Neural cell (in vitro differentiated cells): ENCODE measurements around the gene MRPL28. TPM values are rescaled to one million over a fixed set of nuclear protein-coding genes. Genes with fewer than 3 reads are reported as not detected.

Source experiments
- H2AFZ ChIP-seq: fragments of 200-600, 300-800 bp; sonication (generic), shearing (Covaris generic); 2 replicates; pipeline ENCODE4 v1.6.0; 2014; ENCODE audit warnings: low read depth, mild to moderate bottlenecking, antibody characterized with exemption, low read length, moderate library complexity
- H3F3A ChIP-seq: fragments of 200-600 bp; shearing (Covaris generic); 2 replicates; pipeline ENCODE4 v1.6.1; 2016; ENCODE audit warnings: mild to moderate bottlenecking, moderate library complexity, mixed read lengths, antibody characterized with exemption, low read length; ENCODE audit not compliant: insufficient read depth, poor library complexity, severe bottlenecking
- H3K27ac ChIP-seq: fragments of 200-600, 300-800 bp; sonication (generic), shearing (Covaris generic); 2 replicates; pipeline ENCODE4 v1.5.1; 2014; ENCODE audit warnings: mild to moderate bottlenecking, low read length, moderate library complexity
- H3K27me3 ChIP-seq: fragments of 300-800, 200-600 bp; sonication (generic), shearing (Covaris generic); 2 replicates; pipeline ENCODE4 v1.6.0; 2014; ENCODE audit warnings: mild to moderate bottlenecking, low read depth, low read length, moderate library complexity; ENCODE audit not compliant: insufficient read depth
- H3K36me3 ChIP-seq: fragments of 300-800, 200-600 bp; sonication (generic), shearing (Covaris generic); 2 replicates; pipeline ENCODE4 v1.5.1; 2014; ENCODE audit warnings: mild to moderate bottlenecking, antibody characterized with exemption, low read length, moderate library complexity; ENCODE audit not compliant: insufficient read depth
- H3K4me2 ChIP-seq: fragments of 300-800, 200-600 bp; sonication (generic), shearing (Covaris generic); 2 replicates; pipeline ENCODE4 v1.6.0; 2014; ENCODE audit warnings: mild to moderate bottlenecking, low read length
- H3K4me3 ChIP-seq: fragments of 300-800, 200-600 bp; sonication (generic), shearing (Covaris generic); 2 replicates; pipeline ENCODE4 v1.5.1; 2014; ENCODE audit warnings: mild to moderate bottlenecking, low read length, moderate library complexity
- H3K79me2 ChIP-seq: fragments of 200-600 bp; shearing (Covaris generic); replicated peaks from 2 replicates; pipeline ENCODE4 v1.6.0; 2014; ENCODE audit warnings: mild to moderate bottlenecking, low read length, moderate library complexity; ENCODE audit not compliant: insufficient read depth
- H3K9ac ChIP-seq: fragments of 300-800, 200-600 bp; sonication (generic), shearing (Covaris generic); 2 replicates; pipeline ENCODE4 v1.6.1; 2016; ENCODE audit warnings: mild to moderate bottlenecking, low read length, mixed read lengths
- H3K9me2 ChIP-seq: fragments of 200-600 bp; shearing (Covaris generic); 2 replicates; pipeline ENCODE4 v1.6.1; 2016; ENCODE audit warnings: mild to moderate bottlenecking, low read length, mixed read lengths; ENCODE audit not compliant: insufficient read depth
- H3K9me3 ChIP-seq: fragments of 200-600, 300-800 bp; sonication (generic), shearing (Covaris generic); 2 replicates; pipeline ENCODE4 v1.6.1; 2016; ENCODE audit warnings: mild to moderate bottlenecking, mixed run types, low read length, moderate library complexity, mixed read lengths
- H4K20me1 ChIP-seq: fragments of 200-600 bp; shearing (Covaris generic); 2 replicates; pipeline ENCODE4 v1.6.1; 2016; ENCODE audit warnings: mild to moderate bottlenecking, mixed run types; ENCODE audit not compliant: insufficient read depth
- CTCF ChIP-seq: fragments of 450-650 bp; IDR thresholded peaks from 2 replicates; pipeline ENCODE4 v1.5.1; 2014; ENCODE audit warnings: antibody characterized with exemption, mild to moderate bottlenecking, moderate library complexity; ENCODE audit not compliant: poor library complexity, severe bottlenecking
- EP300 ChIP-seq: fragments of 450-650 bp; conservative IDR thresholded peaks from 2 replicates; pipeline ENCODE4 v1.6.1; 2014; ENCODE audit warnings: antibody characterized with exemption, mild to moderate bottlenecking, moderate library complexity; ENCODE audit not compliant: poor library complexity, severe bottlenecking
- EZH2 ChIP-seq: fragments of 200-600, 300-800 bp; shearing (Covaris generic), sonication (generic); IDR thresholded peaks from 2 replicates; pipeline ENCODE4 v1.6.1; 2014; ENCODE audit warnings: antibody characterized with exemption, low read length, borderline replicate concordance, mild to moderate bottlenecking; ENCODE audit not compliant: insufficient read depth, poor library complexity, severe bottlenecking
- MXI1 ChIP-seq: fragments of 450-650 bp; conservative IDR thresholded peaks from 2 replicates; pipeline ENCODE4 v1.6.1; 2014; ENCODE audit warnings: antibody characterized with exemption, mild to moderate bottlenecking; ENCODE audit not compliant: poor library complexity, severe bottlenecking
- POLR2AphosphoS5 ChIP-seq: IDR thresholded peaks from 2 replicates; pipeline ENCODE4 v1.6.1; 2012
- RAD21 ChIP-seq: fragments of 450-650 bp; conservative IDR thresholded peaks from 2 replicates; pipeline ENCODE4 v1.6.1; 2014; ENCODE audit warnings: antibody characterized with exemption, mild to moderate bottlenecking, moderate library complexity
- REST ChIP-seq: IDR thresholded peaks from 2 replicates; pipeline ENCODE4 v1.6.1; 2012; ENCODE audit warnings: borderline replicate concordance
- SMC3 ChIP-seq: fragments of 450-650 bp; conservative IDR thresholded peaks from 2 replicates; pipeline ENCODE4 v1.6.1; 2014; ENCODE audit warnings: antibody characterized with exemption, mild to moderate bottlenecking, moderate library complexity; ENCODE audit not compliant: poor library complexity
- TAF1 ChIP-seq: IDR thresholded peaks from 2 replicates; pipeline ENCODE4 v1.6.1; 2012; ENCODE audit warnings: low read depth
- polyA plus RNA-seq: library from polyadenylated mRNA; depleted of rRNA; stranded (reverse); fragments of >200 nt; gene quantifications from 2 replicates; pipeline ENCODE4 v1.2.3, GENCODE V29; 2014

MRPL28 gene
- polyA plus RNA-seq, 1 donor from 2014 or later = 134 TPM

GRCh38 chr16:324201-324450 is 46.2 kb downstream of the MRPL28 start:
- peaks cover 4% of the 10 kb centered on the region for H3K79me2 ChIP-seq

GRCh38 chr16:322476-323143 is 47.7 kb downstream of the MRPL28 start:
- no peaks in the 10 kb centered on the region for H3K9me3 ChIP-seq
- no peak overlapping the region for H2AFZ ChIP-seq
- H3K4me2 ChIP-seq = no peak overlapping the region
- no peaks in the 10 kb centered on the region for H3K36me3 ChIP-seq
- H3K27ac ChIP-seq = no peak overlapping the region
- H3K27me3 ChIP-seq = no peaks in the 10 kb centered on the region
- H3F3A ChIP-seq = no peaks in the 10 kb centered on the region
- H3K9ac ChIP-seq = no peak overlapping the region
- peaks cover 4% of the 10 kb centered on the region for H3K79me2 ChIP-seq
- H3K4me3 ChIP-seq = no peak overlapping the region
- no peaks in the 10 kb centered on the region for H3K9me2 ChIP-seq
- TF ChIP-seq POLR2AphosphoS5 (no peak), SMC3 (no peak), RAD21 (no peak), MXI1 (no peak), CTCF (no peak), REST (no peak), EZH2 (no peak), TAF1 (no peak), EP300 (no peak)
- H4K20me1 ChIP-seq = no peaks in the 10 kb centered on the region

More at GRCh38 chr16:324201-324450, 46.2 kb downstream of the MRPL28 start:
- Histone ChIP-seq H4K20me1 (no peaks in the 10 kb centered on the region), H3K9ac (no peak overlapping the region), H3K4me3 (no peak overlapping the region), H3K9me2 (no peaks in the 10 kb centered on the region), H3K4me2 (no peak overlapping the region), H3F3A (no peaks in the 10 kb centered on the region), H3K27ac (no peak overlapping the region), H3K36me3 (no peaks in the 10 kb centered on the region), H2AFZ (no peak overlapping the region), H3K9me3 (no peaks in the 10 kb centered on the region), H3K27me3 (no peaks in the 10 kb centered on the region)
- TF ChIP-seq CTCF (no peak), TAF1 (no peak), MXI1 (no peak)
